Hindlimb muscle (tissue), 1 donor: ENCODE measurements around the gene TMEM150C. TPM values are rescaled to one million over a fixed set of nuclear protein-coding genes. Genes with fewer than 3 reads are reported as not detected.

ENCODE experiments used
- DNase-seq: peaks from one replicate; pipeline ENCODE4 v3.0.0-alpha.2; 2013
- polyA plus RNA-seq: library from polyadenylated mRNA; unstranded; fragments of 120-200 nt; gene quantifications from one replicate; pipeline ENCODE4 v1.2.1, GENCODE V29; 2013; ENCODE audit not compliant: insufficient read length

The TMEM150C gene
- polyA plus RNA-seq: 3.5 TPM

- no peak for DNase-seq
Measured at GRCh38 chr4:82561786-82562563, at the start of gene TMEM150C. Gene TMEM150C, minus strand, starts transcription at chr4:82561988. Its CDS starts 57,331 bp downstream, at chr4:82504657.

GRCh38 chr4:82611527-82611926 is 49.7 kb upstream of the TMEM150C start:
- no peak for DNase-seq

- DNase-seq: no peak
Measured at GRCh38 chr4:82610041-82610440, 48.3 kb upstream of the TMEM150C start.

DNA sequence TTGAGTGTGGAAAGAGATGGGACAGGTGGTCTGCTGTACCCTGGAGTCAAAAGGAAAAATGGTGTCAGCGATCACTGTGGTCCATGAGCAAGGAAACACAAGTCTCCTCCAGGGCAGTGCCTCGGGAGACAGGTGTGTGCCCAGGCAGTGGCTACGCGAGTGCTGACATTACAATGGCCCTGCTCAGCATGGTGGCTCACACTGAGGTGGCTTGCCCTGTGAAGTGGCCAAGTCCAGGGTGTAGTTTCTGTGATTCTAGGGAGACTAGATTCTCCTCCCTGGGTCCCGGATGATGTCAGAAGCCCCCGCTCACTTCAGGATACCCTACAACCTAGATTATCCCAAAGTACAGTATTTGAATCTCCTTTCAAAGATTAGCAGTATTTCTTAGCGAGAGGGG is 44.8 kb upstream of the TMEM150C start:
- DNase-seq: no peak

GRCh38 chr4:82604522-82604921 is 42.7 kb upstream of the TMEM150C start:
- no peak for DNase-seq

DNA sequence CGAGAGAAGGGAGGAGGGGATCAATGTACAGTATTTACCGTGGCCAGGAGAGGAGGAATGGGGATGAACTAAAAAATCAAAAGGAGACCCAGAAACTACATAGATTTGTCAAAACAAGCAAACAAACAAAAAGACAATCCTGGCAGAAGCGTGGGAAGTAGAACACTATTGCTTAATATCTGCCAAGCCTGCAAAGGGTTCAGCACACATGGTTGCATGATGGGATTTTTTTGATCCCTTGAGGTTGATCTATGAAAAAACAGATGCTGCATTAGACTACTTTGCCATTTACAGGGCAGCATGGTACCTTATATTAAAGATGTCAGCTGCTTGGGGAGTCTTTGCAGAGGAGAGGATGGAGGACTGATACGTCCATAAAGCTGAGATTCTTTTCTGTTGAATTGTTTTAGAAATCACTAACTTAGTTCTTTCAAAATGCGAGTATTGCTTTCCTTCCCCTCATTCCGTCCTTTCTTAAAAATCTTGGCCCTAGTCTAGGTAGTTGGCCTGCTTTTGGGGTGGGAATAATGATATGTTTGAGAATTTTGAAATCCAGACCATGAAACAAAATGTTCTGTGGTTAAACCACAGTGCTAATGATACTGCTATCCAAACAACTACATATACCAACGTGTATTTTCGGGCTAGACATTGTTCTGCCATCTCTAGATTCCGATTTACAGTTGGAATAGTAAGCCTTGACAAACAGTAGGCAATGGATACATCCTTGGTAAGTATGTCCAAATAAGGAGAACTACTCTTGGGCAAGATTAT is 39.6 kb upstream of the TMEM150C start:
- DNase-seq: no peak

DNA sequence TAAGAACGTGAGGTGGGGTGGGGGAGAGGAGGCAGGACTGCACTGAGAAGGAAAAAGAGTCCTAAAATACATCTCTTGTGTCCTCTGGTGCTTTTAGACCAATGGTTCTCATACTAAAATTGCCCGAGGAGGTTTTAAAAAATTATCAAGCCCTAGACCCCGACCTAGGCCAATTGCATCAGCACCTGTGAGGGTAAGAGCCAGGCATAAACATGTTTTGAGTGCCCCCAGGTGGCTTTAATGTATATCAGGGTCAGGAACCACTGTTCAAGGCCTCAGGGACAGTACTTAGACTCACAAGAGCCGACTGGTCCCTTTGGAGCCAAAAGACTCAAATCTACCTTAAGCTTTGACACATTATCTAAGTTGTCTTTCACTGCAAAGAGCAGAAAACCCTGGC is 37.5 kb upstream of the TMEM150C start:
- no peak for DNase-seq

GRCh38 chr4:82594456-82594855 is 32.7 kb upstream of the TMEM150C start:
- no peak for DNase-seq

GRCh38 chr4:82593411-82593810 is 31.6 kb upstream of the TMEM150C start:
- DNase-seq: no peak

GRCh38 chr4:82592639-82593038 is 30.9 kb upstream of the TMEM150C start:
- no peak for DNase-seq

- DNase-seq: no peak
Measured at GRCh38 chr4:82591592-82591991, 29.8 kb upstream of the TMEM150C start.

GRCh38 chr4:82589756-82590155 is 28.0 kb upstream of the TMEM150C start:
- no peak for DNase-seq

DNA sequence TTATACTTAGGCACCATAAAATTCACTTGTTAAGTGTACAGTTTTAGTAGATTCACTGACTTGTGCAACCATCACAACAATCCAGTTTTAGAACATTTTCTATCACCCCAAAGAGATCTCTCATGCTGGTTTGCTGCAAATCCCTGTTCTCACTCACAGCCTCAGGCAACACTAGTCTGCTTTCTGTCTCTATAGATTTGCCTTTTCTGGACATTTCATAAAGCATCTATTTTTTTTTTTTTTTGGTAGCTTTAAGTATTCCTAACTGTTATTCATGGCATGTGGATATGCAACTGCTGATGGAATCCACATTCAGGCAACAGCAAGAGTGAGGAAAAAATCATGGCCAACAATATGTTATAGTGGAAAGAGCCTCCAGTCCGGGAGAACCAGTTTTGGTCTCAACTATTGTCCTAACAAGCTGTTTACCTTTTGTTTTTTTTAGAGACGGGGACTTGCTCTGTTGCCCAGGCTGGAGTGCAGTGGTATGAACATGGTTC is 27.0 kb upstream of the TMEM150C start:
- DNase-seq: no peak

- DNase-seq: no peak
Measured at GRCh38 chr4:82587826-82588540, 26.2 kb upstream of the TMEM150C start.

DNA sequence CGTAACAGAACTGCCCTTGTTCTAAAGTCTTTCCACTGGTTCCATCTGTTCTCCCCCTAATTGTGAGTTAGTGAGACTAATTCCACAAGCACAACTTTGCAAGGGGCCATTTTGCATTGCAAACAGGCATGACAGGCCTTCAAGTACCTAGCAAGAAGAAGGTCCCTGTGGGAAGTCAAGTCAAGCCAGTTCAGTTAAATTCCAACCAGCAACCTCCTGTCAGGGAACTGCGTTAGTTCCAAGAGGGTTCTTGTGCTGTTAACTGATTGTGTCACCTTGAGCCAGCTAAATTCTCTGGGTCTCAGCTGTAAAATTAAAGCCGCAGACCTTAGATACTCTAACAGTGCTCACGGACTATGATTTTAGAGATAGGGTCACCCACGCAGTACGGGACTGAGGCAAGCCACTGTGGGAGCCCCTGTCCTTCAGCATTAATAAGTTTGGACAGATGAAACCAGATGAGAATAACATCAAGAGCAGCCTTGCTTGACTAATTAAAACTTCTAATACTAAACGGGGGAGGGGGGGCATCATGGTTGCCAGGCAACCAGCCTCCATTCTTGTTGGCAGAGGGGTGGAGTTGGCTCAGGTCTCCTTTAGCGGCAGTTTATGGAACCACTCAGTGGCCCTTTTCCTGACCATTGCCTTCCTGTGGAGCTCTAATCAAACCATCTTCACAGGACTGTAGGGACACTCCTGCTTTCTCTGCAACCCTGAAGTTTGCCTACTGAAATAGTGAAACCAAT is 24.1 kb upstream of the TMEM150C start:
- no peak for DNase-seq

DNA sequence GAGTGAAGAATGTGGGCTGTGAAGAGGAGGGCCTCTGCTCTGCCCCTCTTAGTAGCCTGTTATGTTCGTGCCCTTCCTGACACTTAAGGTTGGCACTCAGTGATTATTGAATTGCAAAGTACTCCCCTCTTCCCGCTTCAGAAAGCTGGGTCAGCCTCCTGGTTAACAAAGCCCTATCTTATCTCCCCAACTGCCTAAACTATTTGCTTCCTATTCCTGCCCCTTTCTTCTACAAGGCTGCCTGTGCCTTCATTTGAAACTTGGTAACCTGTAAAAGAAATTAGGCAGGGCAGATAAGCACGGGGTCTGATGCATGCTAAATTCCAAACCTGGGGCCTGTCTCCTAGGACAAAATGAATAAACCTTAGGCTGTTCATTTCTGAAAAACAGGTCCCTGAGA is 23.1 kb upstream of the TMEM150C start:
- DNase-seq: no peak

DNA sequence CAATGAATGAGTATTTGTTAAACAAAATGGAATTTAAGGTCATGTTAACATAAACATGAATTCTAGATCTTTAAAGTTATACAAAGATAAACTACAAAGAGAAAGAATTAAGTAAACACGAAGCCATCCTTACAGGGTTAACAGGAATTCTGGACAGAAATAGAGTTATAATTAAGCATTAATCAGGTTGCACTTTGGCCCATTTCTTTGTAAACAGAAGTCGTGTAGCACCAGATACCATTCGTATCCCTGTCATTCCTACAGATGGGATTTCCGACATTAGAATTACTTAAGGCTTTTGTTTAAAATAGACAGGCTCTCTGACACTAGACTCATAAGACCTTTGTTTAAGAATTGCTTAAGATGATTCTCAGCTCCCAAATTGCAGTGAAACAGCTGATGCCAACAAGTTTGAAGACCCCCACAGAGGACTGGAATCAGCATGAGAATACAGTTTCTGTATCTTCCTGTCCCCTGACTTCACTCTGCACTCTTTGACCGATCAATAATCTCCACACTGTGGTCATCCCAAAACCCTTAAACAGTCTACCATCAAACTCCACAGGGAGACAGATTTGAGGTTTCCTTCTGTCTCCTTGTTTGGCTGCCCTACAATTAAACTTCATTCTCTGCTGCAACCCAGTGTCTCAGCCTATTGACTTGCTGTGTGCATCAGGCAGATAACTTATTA is 22.3 kb upstream of the TMEM150C start:
- no peak for DNase-seq

DNA sequence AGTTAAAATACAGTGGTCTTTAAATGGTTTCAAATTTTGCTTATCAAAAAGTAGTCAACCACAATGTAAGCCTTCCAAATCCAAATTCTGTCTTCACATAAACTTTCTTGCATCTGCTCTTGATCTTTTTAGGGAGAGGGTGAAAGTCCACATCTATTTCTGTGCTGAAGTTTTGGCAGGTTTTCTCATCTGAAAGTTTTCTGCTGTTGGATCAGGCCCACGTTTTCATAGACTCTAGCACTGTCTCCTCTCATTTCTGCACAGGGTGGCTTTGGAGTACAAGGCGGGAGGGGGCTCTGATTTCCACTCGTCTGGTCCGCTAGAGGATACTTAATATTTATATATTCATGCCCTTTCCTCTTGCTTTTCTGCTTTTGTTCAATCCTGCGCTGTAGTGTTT is 18.1 kb upstream of the TMEM150C start:
- no peak for DNase-seq

DNA sequence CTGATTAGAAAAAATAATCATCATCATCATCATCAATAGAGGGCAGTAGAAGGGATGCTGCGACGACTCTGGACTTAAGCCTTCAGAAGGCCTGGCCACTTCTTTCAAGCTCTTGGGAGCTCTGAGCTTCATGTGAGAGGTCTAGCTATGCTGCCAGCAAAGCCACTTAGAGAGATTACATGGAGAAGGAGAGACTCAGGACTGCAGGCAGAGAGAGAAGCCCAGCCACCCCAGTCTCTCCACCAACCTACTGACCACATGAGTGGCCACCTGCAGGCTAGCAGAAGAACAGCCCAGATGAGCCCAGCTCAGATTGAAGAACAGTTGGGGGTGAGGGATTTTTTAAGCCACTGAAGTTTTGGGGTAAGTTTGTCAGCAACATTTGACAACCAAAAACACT is 17.1 kb upstream of the TMEM150C start:
- DNase-seq: no peak

GRCh38 chr4:82577451-82577850 is 15.7 kb upstream of the TMEM150C start:
- DNase-seq: no peak

- DNase-seq: no peak
Measured at GRCh38 chr4:82569727-82570126, 7.9 kb upstream of the TMEM150C start.

DNA sequence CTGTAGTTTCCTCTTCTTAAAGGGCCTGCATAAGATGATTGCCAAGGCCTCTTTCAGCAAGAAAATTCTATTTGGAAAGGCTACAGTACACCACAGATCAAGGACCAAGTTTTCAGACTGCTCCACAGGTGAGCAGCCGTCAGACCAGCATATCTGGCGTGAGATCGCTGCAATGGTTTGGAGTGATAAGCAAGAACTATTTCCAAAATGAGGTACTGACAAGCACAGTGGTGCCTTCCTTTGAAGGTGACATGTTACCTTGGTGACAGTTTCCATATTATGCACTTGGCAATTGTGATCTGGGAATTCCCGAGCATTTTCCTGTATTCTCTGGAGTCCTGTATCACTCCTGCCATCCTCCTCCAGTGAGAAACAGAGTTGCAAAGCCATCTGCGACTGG is 7.3 kb upstream of the TMEM150C start:
- no peak for DNase-seq
